Ascending aorta (tissue), 2 donors: Measurements from ENCODE around the gene WIPI1. TPM values are rescaled to one million over a fixed set of nuclear protein-coding genes. Genes with fewer than 3 reads are reported as not detected.

Experiments
- DNase-seq, 2 donors: peaks; one replicate each; pipeline ENCODE4 v3.0.0-alpha.2; 2019; ENCODE audit warnings: low spot score in 2 of 2
- H3K27ac ChIP-seq, 2 donors: fragments of 200-600 bp; sonication (generic); one replicate each; pipeline ENCODE4 v1.5.1; 2016 to 2017; ENCODE audit warnings: mild to moderate bottlenecking in 1 of 2
- H3K27me3 ChIP-seq: fragments of 200-600 bp; sonication (generic); one replicate; pipeline ENCODE4 v1.5.1; 2017
- H3K36me3 ChIP-seq, 2 donors: fragments of 200-600 bp; sonication (generic); one replicate each; pipeline ENCODE4 v1.5.1; 2016
- H3K4me1 ChIP-seq, 2 donors: fragments of 200-600 bp; sonication (generic); one replicate each; pipeline ENCODE4 v1.5.1; 2016 to 2017; ENCODE audit warnings: mild to moderate bottlenecking in 1 of 2
- H3K4me3 ChIP-seq, 2 donors: fragments of 200-600 bp; sonication (generic); one replicate each; pipeline ENCODE4 v1.5.1; 2016 to 2017; ENCODE audit warnings: mild to moderate bottlenecking in 1 of 2
- H3K9me3 ChIP-seq, 2 donors: fragments of 200-600 bp; sonication (generic); one replicate each; pipeline ENCODE4 v1.5.1; 2016
- intact Hi-C: fragments of 100-400 bp; cut with DNase I; formaldehyde crosslinking; loops from one replicate; pipeline ENCODE4 v1.15.1; 2023
- total RNA-seq: library from RNA; depleted of rRNA; stranded (reverse); fragments of >200 nt; gene quantifications from one replicate; pipeline ENCODE4 v1.1.0, GENCODE V29; 2016
- TF ChIP-seq, protein P1 (sequence below), 3 experiments: fragments of 200-600 bp in 2 of 3; fragments of 450-650 bp in 1 of 3; sonication (generic) in 2 of 3; IDR thresholded peaks; one replicate each; pipeline ENCODE4 v1.5.1; 2016 to 2019; ENCODE audit warnings: antibody characterized with exemption in 3 of 3, mild to moderate bottlenecking in 1 of 3, moderate library complexity in 1 of 3

WIPI1 gene
- total RNA-seq, 1 donor from 2014 or later = 18.0 TPM

DNA sequence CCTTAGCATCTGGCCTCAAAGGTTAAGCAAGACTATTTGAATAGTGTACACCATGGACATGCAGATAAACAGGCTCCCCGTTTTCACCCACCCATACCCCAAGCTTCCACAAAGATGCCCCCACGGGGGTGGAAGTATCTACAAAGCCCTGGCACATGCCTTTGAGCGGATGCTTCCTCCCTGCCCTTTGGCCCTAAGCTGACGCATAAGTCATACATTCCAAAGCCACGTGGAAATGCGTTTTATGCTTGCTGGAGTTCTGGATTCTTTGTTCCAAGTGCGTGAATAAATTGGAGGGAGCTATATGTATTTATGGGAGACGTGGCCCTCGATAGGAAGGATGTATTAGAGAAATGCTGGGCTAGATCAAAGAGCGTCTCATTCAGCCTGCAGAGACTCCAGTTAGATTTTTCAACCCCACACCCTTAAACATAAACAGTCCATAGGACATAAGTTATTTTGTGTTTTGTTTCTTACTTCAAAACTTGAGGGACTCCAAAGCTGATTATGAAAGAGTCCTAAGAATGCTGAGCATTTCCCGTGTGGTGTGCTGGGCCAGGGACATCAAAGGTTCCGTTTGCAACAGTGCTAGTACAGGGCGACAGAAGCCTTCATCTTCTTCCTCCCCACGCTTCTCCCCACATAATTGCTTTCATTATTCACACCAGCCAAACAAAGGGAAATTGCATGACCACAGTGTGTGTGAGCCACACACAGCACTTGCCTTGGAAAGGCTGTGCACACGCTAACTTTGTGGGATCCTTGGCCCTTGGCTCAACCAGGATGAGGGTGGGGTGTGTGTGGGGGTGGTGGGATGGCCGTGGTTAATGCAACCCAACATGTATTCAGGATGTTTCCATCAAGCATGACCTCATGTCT, 73.6 kb downstream of the WIPI1 start:
- Histone ChIP-seq H3K4me1 (peaks cover 5 to 9% of the 10 kb centered on the region in 2 donors), H3K27ac (no peak overlapping the region), H3K9me3 (no peaks in the 10 kb centered on the region), H3K36me3 (no peaks in the 10 kb centered on the region), H3K4me3 (no peak overlapping the region), H3K27me3 (no peaks in the 10 kb centered on the region)
- TF ChIP-seq, protein P1, sequence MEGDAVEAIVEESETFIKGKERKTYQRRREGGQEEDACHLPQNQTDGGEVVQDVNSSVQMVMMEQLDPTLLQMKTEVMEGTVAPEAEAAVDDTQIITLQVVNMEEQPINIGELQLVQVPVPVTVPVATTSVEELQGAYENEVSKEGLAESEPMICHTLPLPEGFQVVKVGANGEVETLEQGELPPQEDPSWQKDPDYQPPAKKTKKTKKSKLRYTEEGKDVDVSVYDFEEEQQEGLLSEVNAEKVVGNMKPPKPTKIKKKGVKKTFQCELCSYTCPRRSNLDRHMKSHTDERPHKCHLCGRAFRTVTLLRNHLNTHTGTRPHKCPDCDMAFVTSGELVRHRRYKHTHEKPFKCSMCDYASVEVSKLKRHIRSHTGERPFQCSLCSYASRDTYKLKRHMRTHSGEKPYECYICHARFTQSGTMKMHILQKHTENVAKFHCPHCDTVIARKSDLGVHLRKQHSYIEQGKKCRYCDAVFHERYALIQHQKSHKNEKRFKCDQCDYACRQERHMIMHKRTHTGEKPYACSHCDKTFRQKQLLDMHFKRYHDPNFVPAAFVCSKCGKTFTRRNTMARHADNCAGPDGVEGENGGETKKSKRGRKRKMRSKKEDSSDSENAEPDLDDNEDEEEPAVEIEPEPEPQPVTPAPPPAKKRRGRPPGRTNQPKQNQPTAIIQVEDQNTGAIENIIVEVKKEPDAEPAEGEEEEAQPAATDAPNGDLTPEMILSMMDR (IDR thresholded peaks at IDR 0.05) = no peak
- intact Hi-C loops = no loop called here
- DNase-seq = no peak

DNA sequence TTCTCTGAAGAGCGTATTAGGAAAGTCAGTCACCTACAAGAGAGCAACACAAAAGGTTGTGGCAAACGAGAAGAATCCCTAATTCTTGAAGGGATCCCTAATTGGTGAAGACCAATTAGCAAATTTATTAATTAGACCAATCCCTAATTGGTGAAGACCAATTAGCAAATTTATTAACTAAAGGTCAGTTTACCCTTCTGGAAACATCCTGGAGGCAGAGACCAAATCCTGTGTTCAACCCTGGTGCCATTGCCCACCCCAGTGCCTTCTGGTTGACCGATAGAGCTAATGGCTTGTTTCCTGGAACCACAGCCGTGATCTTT, 74.2 kb downstream of the WIPI1 start:
- no peaks in the 10 kb centered on the region for H3K9me3 ChIP-seq
- no peak overlapping the region for H3K27ac ChIP-seq
- TF ChIP-seq, protein P1 (IDR thresholded peaks at IDR 0.05) = no peak
- no peaks in the 10 kb centered on the region for H3K27me3 ChIP-seq
- no peak overlapping the region for H3K4me3 ChIP-seq
- H3K36me3 ChIP-seq = no peaks in the 10 kb centered on the region
- intact Hi-C loops = no loop called here
- DNase-seq = no peak
- peaks cover 5 to 9% of the 10 kb centered on the region in 2 donors for H3K4me1 ChIP-seq

DNA sequence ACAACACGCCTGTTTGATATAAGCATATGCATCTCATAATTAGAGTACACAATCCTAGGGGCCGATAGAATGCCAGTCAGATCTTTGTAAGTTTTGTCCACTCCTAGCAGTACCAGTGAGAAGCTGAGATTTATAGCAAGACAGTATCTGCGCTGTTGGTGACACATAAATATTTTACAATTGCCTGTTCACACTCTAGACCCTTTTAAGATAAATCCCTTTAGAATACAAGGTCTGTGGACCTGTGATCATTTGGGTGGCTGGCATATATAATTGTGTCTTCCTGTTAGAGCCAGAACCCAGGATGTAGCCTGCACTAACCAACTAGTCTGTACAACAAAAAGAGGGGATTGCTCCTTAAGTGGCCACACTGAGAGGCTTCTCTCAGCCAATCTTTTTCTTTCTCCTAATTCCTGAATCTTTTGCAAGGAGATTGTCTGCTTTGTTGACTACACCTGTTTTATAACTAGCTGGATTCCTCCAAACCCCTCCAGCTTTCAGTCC, 74.7 kb downstream of the WIPI1 start:
- H3K27me3 ChIP-seq = no peaks in the 10 kb centered on the region
- TF ChIP-seq, protein P1 (IDR thresholded peaks at IDR 0.05) = no peak
- H3K27ac ChIP-seq = no peak overlapping the region
- H3K4me3 ChIP-seq = no peak overlapping the region
- intact Hi-C loops = no loop called here
- no peaks in the 10 kb centered on the region for H3K9me3 ChIP-seq
- no peak for DNase-seq
- no peaks in the 10 kb centered on the region for H3K36me3 ChIP-seq
- peaks cover 8 to 13% of the 10 kb centered on the region in 2 donors for H3K4me1 ChIP-seq

DNA sequence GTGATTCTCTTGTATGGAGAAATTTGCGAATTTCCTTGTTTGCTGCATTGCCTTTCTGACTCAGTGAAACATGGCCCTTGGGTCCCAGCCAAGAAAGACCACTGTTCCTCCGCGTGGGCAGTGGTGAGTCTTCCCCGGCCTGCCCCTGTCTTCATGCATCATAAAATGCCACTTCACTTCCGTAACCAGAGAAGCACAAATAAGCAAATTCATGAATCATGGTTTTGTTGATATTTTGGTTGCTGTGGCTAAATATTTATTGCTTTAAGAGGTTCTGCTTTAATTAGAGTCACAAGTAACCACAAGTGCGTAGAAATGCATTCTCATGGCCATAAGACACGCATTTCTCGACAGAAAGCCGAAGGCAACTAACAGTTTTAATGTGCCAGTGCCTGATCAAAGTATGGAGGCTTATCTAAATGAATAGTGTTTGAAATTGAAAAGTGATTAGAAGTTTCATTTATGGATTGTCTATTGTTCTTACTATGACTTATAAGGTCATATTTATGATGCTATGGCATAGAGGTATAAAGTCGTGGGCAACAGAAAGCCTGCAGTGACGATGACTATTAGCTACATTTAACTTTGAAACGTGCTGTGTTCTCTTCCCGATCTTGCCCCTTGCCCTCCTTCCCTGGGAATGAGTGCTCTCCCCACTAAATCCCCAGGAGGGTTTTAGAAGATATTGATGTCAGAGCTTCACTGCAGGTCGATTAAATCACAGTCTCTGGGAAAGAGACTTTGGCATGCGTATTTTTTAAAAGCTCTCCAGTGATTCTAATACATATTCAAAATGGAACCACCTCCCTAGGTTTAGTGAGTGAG, 76.0 kb downstream of the WIPI1 start:
- Histone ChIP-seq H3K27me3 (no peaks in the 10 kb centered on the region), H3K27ac (no peak overlapping the region), H3K9me3 (no peaks in the 10 kb centered on the region), H3K36me3 (no peaks in the 10 kb centered on the region), H3K4me1 (peaks cover 12 to 14% of the 10 kb centered on the region in 2 donors), H3K4me3 (no peak overlapping the region)
- DNase-seq = no peak
- intact Hi-C loops = no loop called here
- TF ChIP-seq, protein P1 (IDR thresholded peaks at IDR 0.05) = no peak

DNA sequence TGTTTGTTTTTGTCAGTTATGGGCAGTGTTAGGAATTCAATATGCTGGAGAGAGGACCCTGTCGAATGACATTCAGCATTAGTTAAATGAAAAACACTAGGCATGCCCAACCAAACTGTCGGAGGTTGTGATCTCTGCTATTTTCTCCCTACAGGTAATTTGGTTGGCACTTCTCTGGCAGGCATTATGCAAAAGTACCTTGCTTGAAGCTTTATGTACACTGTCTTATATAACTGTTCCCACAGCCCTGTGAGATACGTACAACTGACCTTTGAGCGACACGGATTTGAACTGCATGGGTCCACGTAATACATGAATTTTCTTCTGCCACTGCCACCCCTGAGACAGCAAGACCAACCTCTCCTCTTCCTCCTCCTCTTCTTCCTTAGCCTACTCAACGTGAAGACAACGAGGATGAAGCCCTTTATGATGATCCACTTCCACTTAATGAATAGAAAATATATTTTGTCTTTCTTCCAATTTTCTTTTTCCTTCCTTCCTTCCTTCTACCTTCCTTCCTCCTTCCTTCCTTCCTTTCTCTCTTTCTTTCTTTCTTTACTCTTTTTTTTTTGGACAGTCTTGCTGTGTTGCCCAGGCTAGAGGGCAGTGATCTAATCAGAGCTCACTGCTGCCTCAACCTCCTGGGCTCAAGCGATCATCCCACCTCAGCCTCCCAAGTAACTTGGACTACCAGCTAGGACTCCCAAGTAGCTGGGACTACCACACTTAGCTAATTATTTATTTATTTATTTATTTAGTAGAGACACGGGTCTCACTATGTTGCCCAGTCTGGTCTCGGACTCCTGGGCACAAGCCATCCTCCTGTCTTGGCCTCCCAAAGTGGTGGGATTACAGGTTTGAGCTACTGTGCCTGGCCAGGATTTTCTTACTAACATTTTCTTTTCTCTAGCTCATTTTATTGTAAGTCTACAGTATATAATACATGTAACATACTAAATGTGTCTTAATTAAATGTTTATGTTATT, 77.3 kb downstream of the WIPI1 start:
- Histone ChIP-seq H3K9me3 (no peaks in the 10 kb centered on the region), H3K4me3 (no peak overlapping the region), H3K36me3 (no peaks in the 10 kb centered on the region), H3K27ac (peak overlapping the region; percentile 76 to 77), H3K4me1 (peaks cover 12% of the 10 kb centered on the region in 2 donors), H3K27me3 (no peaks in the 10 kb centered on the region)
- TF ChIP-seq, protein P1 (IDR thresholded peaks at IDR 0.05) = no peak
- intact Hi-C loops = loop anchor here (5.0 kb wide), 1 partner anchor 132 kb away; the partner anchor contains the start of gene PRKAR1A
- no peak for DNase-seq
